Measurements from ENCODE around the gene MXRA7.
A peak's percentile ranks its signal among the peaks of the same experiment; 100 is the strongest.

Gene MXRA7

DNA sequence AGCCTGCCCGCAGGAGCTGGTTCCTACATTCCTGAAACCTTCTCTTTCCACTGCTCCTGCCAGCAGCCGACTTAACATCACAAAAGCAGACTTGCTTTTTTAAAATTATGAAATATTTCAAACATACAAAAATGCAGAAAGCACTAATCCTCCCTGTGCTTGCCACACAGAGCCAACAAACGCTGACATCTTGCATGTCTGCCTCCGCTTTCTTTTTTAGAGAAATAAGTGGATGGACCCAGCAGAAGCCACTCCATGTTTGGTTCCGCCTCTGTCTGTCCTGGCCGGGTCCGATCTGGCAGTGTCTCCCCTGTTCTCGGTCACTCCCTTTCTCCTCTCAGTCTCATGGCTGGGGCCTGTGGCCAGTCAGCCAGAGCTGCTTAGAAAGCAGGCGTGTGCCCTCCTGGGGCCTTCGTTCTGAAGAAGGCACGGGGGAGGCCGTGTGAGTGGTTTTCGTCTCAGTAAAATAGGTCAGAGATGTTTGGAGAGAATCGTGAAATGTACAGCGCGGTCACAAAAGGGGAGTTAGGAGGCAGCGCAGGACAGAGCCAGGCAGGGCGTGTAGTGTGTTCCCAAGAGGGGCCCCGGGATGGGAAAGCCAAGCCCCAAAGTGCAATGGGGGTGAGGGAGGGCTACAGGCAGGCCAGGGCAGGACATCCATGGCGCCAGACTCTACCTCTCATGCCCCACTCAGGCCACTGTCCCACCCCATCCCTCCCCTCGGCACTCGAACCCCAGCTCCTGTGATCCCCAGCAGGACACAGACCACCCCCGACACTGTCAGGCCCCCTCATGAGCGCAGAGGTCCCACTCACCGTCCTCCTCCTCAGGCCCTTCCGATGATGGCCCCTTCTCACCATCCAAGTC lies 23.2 kb downstream of the MXRA7 start:
- Mint-ChIP-seq H3K4me3 (peak overlapping the region in 2 of 3 experiments; percentile 18 to 42), H3K27me3 (ENCODE audit: low read depth) (no peaks in the 10 kb centered on the region), H3K27ac (peak overlapping the region; percentile 78 to 91 (median 87)), H3K4me1 (peaks cover 57% of the 10 kb centered on the region), H3K36me3 (ENCODE audit: low read depth) (no peaks in the 10 kb centered on the region), H3K9me3 (no peaks in the 10 kb centered on the region)
- TF ChIP-seq, protein P1, sequence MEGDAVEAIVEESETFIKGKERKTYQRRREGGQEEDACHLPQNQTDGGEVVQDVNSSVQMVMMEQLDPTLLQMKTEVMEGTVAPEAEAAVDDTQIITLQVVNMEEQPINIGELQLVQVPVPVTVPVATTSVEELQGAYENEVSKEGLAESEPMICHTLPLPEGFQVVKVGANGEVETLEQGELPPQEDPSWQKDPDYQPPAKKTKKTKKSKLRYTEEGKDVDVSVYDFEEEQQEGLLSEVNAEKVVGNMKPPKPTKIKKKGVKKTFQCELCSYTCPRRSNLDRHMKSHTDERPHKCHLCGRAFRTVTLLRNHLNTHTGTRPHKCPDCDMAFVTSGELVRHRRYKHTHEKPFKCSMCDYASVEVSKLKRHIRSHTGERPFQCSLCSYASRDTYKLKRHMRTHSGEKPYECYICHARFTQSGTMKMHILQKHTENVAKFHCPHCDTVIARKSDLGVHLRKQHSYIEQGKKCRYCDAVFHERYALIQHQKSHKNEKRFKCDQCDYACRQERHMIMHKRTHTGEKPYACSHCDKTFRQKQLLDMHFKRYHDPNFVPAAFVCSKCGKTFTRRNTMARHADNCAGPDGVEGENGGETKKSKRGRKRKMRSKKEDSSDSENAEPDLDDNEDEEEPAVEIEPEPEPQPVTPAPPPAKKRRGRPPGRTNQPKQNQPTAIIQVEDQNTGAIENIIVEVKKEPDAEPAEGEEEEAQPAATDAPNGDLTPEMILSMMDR (IDR thresholded peaks at IDR 0.05; ENCODE audit: unreplicated experiment in 3 of 3): no peak

- Mint-ChIP-seq H3K4me1 (peaks cover 63% of the 10 kb centered on the region), H3K27me3 (ENCODE audit: low read depth) (no peaks in the 10 kb centered on the region), H3K27ac (peak overlapping the region; percentile 78 to 91 (median 87)), H3K4me3 (peak overlapping the region in 2 of 3 experiments; percentile 19 to 56), H3K9me3 (no peaks in the 10 kb centered on the region), H3K36me3 (ENCODE audit: low read depth) (no peaks in the 10 kb centered on the region)
- TF ChIP-seq, protein P1 (IDR thresholded peaks at IDR 0.05; ENCODE audit: unreplicated experiment in 3 of 3): no peak
Observed at GRCh38 chr17:76686538-76687297, 24.0 kb downstream of the MXRA7 start.

- Mint-ChIP-seq H3K4me1 (peaks cover 65% of the 10 kb centered on the region), H3K36me3 (ENCODE audit: low read depth) (no peaks in the 10 kb centered on the region), H3K9me3 (no peaks in the 10 kb centered on the region), H3K4me3 (no peak overlapping the region), H3K27ac (peak overlapping the region in 1 of 3 experiments; percentile 67), H3K27me3 (ENCODE audit: low read depth) (no peaks in the 10 kb centered on the region)
- TF ChIP-seq, protein P1 (IDR thresholded peaks at IDR 0.05; ENCODE audit: unreplicated experiment in 3 of 3): no peak
Observed at GRCh38 chr17:76685846-76686245, 24.9 kb downstream of the MXRA7 start.

DNA sequence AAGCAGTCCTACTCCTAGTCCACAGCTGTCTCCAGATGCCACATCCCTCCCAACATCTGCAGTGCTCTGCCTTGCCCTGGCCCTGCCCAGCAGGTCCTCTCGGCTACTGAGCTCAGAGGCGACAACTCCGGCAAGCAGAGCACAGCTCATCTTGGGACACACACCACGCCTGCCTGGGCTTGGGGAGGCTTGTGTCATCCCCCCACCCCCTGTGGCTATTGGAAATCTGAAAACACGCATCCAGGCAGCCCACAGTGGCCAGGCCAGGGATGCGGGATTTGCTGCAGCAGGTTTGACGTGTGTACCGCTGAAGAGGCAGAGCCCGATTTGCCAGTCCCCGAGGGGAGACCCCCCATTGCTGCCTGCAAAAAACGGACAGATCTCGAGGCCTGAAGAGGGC lies 25.4 kb downstream of the MXRA7 start:
- H3K4me1 Mint-ChIP-seq: peaks cover 69% of the 10 kb centered on the region
- no peaks in the 10 kb centered on the region for H3K9me3 Mint-ChIP-seq
- TF ChIP-seq, protein P1 (IDR thresholded peaks at IDR 0.05; ENCODE audit: unreplicated experiment in 3 of 3): no peak
- peak overlapping the region in 2 of 3 experiments; percentile 64 to 67 for H3K27ac Mint-ChIP-seq
- H3K36me3 Mint-ChIP-seq (ENCODE audit: low read depth): no peaks in the 10 kb centered on the region
- peak overlapping the region in 1 of 3 experiments; percentile 25 for H3K4me3 Mint-ChIP-seq
- no peaks in the 10 kb centered on the region for H3K27me3 Mint-ChIP-seq (ENCODE audit: low read depth)

DNA sequence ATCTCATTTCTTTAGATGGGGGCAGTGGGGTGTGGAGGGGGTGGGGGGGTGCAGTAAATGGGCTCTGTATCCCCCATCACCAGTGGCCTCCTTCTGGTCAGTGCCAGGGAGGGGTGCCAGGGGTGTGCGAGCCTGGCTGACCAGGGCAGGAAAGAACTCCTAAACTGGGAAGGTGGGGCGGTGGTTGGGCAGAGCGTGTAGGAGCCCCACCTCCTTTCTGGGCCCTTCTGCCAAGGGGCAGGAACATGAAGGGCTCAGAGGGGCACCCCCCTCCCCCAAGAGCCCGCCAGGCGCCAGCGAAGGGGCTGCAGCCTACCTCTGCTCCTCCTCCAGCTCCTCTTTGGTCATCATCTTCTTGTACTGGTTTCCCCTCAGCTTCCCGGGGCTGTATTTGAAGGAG lies 26.0 kb downstream of the MXRA7 start:
- no peak overlapping the region for H3K4me3 Mint-ChIP-seq
- H3K27ac Mint-ChIP-seq: peak overlapping the region in 1 of 3 experiments; percentile 67
- no peaks in the 10 kb centered on the region for H3K9me3 Mint-ChIP-seq
- H3K4me1 Mint-ChIP-seq: peaks cover 72% of the 10 kb centered on the region
- TF ChIP-seq, protein P1 (IDR thresholded peaks at IDR 0.05; ENCODE audit: unreplicated experiment in 3 of 3): no peak
- H3K36me3 Mint-ChIP-seq (ENCODE audit: low read depth): no peaks in the 10 kb centered on the region
- no peaks in the 10 kb centered on the region for H3K27me3 Mint-ChIP-seq (ENCODE audit: low read depth)

Data from nephron (organoid).